SK-N-SH treated with all-trans-retinoic acid at 6 μM for 48 hours (cell line): ENCODE results near the gene ARHGAP26.

ENCODE experiments used
- ATAC-seq: fragments of 200-7000 bp; cut with Tn5 transposase; 3 replicates; pipeline ENCODE4 v1.9.1; 2020; ENCODE audit warnings: mild to moderate bottlenecking, moderate library complexity
- ARNTL ChIP-seq: fragments of 450-650 bp; formaldehyde crosslinking; IDR thresholded peaks from 2 replicates; pipeline ENCODE4 v1.5.0; 2020; ENCODE audit warnings: low read depth, mild to moderate bottlenecking, moderate library complexity, borderline replicate concordance
- BACH2 ChIP-seq: fragments of 250-450 bp; sonication (Bioruptor Pico); IDR thresholded peaks from 2 replicates; pipeline ENCODE4 v1.9.0; 2021; ENCODE audit warnings: mild to moderate bottlenecking, borderline replicate concordance
- CSDC2 ChIP-seq: fragments of 250-450 bp; sonication (Bioruptor Pico); IDR thresholded peaks from 2 replicates; pipeline ENCODE4 v1.5.0; 2020; ENCODE audit warnings: mild to moderate bottlenecking, moderate library complexity
- ESRRG ChIP-seq: fragments of 250-450 bp; sonication (Bioruptor Pico); IDR thresholded peaks from 2 replicates; pipeline ENCODE4 v1.6.1; 2021; ENCODE audit warnings: mild to moderate bottlenecking
- GLIS3 ChIP-seq: fragments of 250-450 bp; sonication (Bioruptor Pico); IDR thresholded peaks from 2 replicates; pipeline ENCODE4 v1.5.0; 2020; ENCODE audit warnings: mild to moderate bottlenecking, moderate library complexity
- ISL1 ChIP-seq: fragments of 250-450 bp; sonication (Bioruptor Pico); IDR thresholded peaks from 2 replicates; pipeline ENCODE4 v2.1.2; 2022; ENCODE audit warnings: mild to moderate bottlenecking, moderate library complexity
- OSR1 ChIP-seq: fragments of 250-450 bp; sonication (Bioruptor Pico); IDR thresholded peaks from 2 replicates; pipeline ENCODE4 v1.8.0; 2022; ENCODE audit warnings: moderate library complexity, mild to moderate bottlenecking, inconsistent platforms
- PPARA ChIP-seq: fragments of 250-450 bp; sonication (Bioruptor Pico); IDR thresholded peaks from 2 replicates; pipeline ENCODE4 v1.5.0; 2020; ENCODE audit warnings: mild to moderate bottlenecking, borderline replicate concordance
- RARB ChIP-seq: fragments of 250-450 bp; sonication (Bioruptor Pico); IDR thresholded peaks from 2 replicates; pipeline ENCODE4 v1.8.0; 2021; ENCODE audit warnings: mild to moderate bottlenecking, moderate library complexity
- SNAI2 ChIP-seq: fragments of 250-450 bp; sonication (Bioruptor Pico); IDR thresholded peaks from 2 replicates; pipeline ENCODE4 v1.5.0; 2020; ENCODE audit warnings: mild to moderate bottlenecking, moderate library complexity
- TCF4 ChIP-seq: fragments of 250-450 bp; sonication (Bioruptor Pico); IDR thresholded peaks from 2 replicates; pipeline ENCODE4 v1.8.0; 2021; ENCODE audit warnings: mild to moderate bottlenecking, moderate library complexity, borderline replicate concordance
- TOX ChIP-seq: fragments of 250-450 bp; sonication (Bioruptor Pico); IDR thresholded peaks from 2 replicates; pipeline ENCODE4 v1.8.0; 2021; ENCODE audit warnings: mild to moderate bottlenecking, moderate library complexity, borderline replicate concordance
- ZFP3 ChIP-seq: fragments of 250-450 bp; sonication (Bioruptor Pico); IDR thresholded peaks from 2 replicates; pipeline ENCODE4 v1.5.0; 2020; ENCODE audit warnings: mild to moderate bottlenecking, moderate library complexity
- ZFP30 ChIP-seq: fragments of 450-650 bp; formaldehyde crosslinking; IDR thresholded peaks from 2 replicates; pipeline ENCODE4 v1.5.0; 2022; ENCODE audit warnings: mild to moderate bottlenecking, moderate library complexity
- ZNF565 ChIP-seq: fragments of 450-650 bp; formaldehyde crosslinking; conservative IDR thresholded peaks from 2 replicates; pipeline ENCODE4 v1.5.0; 2020; ENCODE audit warnings: low read depth, mild to moderate bottlenecking, moderate library complexity
- ZNF70 ChIP-seq: fragments of 450-650 bp; formaldehyde crosslinking; IDR thresholded peaks from 2 replicates; pipeline ENCODE4 v1.5.0; 2020; ENCODE audit warnings: mild to moderate bottlenecking, moderate library complexity
- TF ChIP-seq, protein P1 (sequence below): fragments of 250-450 bp; sonication (Bioruptor Pico); IDR thresholded peaks from 2 replicates; pipeline ENCODE4 v1.5.1; 2020; ENCODE audit warnings: low read depth, mild to moderate bottlenecking, moderate library complexity
- TF ChIP-seq, protein P2 (sequence below): fragments of 250-450 bp; sonication (Bioruptor Pico); IDR thresholded peaks from 2 replicates; pipeline ENCODE4 v1.5.0; 2020; ENCODE audit warnings: mild to moderate bottlenecking, moderate library complexity
- TF ChIP-seq, protein P3 (sequence below): fragments of 250-450 bp; sonication (Bioruptor Pico); IDR thresholded peaks from 2 replicates; pipeline ENCODE4 v1.8.0; 2020; ENCODE audit warnings: mild to moderate bottlenecking, moderate library complexity, borderline replicate concordance
- TF ChIP-seq, protein P4 (sequence below): fragments of 250-450 bp; sonication (Bioruptor Pico); IDR thresholded peaks from 2 replicates; pipeline ENCODE4 v1.8.0; 2021; ENCODE audit warnings: low read depth, mild to moderate bottlenecking, moderate library complexity, borderline replicate concordance

The ARHGAP26 gene

DNA sequence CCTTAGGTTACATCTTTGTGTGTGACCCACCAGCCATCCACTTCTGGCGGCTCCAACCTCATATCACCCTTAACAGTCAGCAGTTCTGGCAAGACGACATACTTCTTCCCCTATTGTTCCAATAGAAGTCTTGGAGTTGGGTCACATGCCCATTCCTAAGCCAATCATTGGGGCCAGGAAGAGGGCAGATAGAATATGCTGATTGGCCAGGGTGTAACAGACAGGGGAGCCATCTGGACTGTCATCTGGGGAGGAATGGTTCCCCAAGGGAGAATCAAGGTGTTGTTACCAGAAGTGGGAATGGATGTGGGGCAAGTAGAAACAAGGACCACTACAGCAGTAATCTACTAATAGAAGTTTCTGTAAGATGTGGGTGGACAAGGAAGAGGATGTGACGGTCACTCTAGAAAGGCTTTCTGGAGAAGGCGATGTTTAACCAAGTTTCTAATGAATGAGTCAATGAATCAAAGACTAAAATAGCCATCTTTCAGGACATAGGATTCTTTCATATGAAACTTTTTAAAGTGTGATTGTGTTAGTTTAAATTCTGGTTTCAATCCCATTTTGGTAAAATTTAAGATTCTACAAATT, 200.4 kb downstream of the ARHGAP26 start:
- no peak for ATAC-seq
- TF ChIP-seq, protein P1, sequence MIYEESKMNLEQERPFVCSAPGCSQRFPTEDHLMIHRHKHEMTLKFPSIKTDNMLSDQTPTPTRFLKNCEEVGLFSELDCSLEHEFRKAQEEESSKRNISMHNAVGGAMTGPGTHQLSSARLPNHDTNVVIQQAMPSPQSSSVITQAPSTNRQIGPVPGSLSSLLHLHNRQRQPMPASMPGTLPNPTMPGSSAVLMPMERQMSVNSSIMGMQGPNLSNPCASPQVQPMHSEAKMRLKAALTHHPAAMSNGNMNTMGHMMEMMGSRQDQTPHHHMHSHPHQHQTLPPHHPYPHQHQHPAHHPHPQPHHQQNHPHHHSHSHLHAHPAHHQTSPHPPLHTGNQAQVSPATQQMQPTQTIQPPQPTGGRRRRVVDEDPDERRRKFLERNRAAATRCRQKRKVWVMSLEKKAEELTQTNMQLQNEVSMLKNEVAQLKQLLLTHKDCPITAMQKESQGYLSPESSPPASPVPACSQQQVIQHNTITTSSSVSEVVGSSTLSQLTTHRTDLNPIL (CRISPR knock-in tag) = no peak
- TF ChIP-seq BACH2 (no peak), PPARA (CRISPR knock-in tag) (no peak), SNAI2 (CRISPR knock-in tag) (no peak), GLIS3 (CRISPR knock-in tag) (no peak), OSR1 (no peak), ZFP3 (no peak), CSDC2 (CRISPR knock-in tag) (no peak), ZNF565 (no peak), ZNF70 (no peak), RARB (CRISPR knock-in tag) (no peak), ARNTL (no peak)
- TF ChIP-seq, protein P2, sequence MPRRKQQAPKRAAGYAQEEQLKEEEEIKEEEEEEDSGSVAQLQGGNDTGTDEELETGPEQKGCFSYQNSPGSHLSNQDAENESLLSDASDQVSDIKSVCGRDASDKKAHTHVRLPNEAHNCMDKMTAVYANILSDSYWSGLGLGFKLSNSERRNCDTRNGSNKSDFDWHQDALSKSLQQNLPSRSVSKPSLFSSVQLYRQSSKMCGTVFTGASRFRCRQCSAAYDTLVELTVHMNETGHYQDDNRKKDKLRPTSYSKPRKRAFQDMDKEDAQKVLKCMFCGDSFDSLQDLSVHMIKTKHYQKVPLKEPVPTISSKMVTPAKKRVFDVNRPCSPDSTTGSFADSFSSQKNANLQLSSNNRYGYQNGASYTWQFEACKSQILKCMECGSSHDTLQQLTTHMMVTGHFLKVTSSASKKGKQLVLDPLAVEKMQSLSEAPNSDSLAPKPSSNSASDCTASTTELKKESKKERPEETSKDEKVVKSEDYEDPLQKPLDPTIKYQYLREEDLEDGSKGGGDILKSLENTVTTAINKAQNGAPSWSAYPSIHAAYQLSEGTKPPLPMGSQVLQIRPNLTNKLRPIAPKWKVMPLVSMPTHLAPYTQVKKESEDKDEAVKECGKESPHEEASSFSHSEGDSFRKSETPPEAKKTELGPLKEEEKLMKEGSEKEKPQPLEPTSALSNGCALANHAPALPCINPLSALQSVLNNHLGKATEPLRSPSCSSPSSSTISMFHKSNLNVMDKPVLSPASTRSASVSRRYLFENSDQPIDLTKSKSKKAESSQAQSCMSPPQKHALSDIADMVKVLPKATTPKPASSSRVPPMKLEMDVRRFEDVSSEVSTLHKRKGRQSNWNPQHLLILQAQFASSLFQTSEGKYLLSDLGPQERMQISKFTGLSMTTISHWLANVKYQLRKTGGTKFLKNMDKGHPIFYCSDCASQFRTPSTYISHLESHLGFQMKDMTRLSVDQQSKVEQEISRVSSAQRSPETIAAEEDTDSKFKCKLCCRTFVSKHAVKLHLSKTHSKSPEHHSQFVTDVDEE (CRISPR knock-in tag) = no peak

DNA sequence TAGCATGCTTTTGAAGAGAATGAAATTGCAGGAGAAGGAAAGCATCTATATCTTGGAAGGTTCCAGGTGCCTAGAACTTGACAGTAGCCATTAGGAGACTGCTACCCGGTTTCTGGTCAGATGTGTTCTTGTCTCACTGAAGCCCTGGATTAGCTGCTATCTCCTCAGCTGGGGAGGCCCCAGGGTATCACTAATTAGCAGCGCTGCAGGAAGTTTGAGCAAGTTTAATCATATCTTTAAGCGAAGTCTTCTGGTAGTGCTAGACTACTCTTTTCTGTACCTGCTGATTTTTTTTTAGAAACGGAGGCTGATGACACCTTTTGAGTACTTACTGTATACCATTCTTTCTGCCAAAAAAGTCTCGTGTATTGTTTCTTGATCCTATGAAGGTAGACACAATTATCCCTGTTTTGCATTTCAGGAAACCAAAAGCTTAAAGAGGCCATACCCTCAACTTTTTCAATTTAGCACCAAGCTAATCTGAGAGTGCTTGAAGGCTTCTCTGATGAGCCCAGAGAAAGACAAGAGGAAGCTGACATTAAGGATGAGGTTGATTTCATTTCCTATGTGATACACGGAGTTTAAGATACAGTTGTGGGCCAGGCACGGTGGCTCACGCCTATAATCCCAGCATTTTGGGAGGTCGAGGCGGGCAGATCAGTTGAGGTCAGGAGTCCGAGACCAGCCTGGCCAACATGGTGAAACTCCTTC, 201.3 kb downstream of the ARHGAP26 start:
- ATAC-seq = no peak
- TF ChIP-seq, protein P2 (CRISPR knock-in tag) = no peak
- TF ChIP-seq ZFP30 (CRISPR knock-in tag) (no peak), PPARA (CRISPR knock-in tag) (no peak), TCF4 (CRISPR knock-in tag) (no peak), GLIS3 (CRISPR knock-in tag) (no peak), BACH2 (no peak), TOX (CRISPR knock-in tag) (no peak), ESRRG (CRISPR knock-in tag) (no peak), ZNF70 (no peak)
- TF ChIP-seq, protein P3, sequence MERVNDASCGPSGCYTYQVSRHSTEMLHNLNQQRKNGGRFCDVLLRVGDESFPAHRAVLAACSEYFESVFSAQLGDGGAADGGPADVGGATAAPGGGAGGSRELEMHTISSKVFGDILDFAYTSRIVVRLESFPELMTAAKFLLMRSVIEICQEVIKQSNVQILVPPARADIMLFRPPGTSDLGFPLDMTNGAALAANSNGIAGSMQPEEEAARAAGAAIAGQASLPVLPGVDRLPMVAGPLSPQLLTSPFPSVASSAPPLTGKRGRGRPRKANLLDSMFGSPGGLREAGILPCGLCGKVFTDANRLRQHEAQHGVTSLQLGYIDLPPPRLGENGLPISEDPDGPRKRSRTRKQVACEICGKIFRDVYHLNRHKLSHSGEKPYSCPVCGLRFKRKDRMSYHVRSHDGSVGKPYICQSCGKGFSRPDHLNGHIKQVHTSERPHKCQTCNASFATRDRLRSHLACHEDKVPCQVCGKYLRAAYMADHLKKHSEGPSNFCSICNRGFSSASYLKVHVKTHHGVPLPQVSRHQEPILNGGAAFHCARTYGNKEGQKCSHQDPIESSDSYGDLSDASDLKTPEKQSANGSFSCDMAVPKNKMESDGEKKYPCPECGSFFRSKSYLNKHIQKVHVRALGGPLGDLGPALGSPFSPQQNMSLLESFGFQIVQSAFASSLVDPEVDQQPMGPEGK (CRISPR knock-in tag) = no peak

DNA sequence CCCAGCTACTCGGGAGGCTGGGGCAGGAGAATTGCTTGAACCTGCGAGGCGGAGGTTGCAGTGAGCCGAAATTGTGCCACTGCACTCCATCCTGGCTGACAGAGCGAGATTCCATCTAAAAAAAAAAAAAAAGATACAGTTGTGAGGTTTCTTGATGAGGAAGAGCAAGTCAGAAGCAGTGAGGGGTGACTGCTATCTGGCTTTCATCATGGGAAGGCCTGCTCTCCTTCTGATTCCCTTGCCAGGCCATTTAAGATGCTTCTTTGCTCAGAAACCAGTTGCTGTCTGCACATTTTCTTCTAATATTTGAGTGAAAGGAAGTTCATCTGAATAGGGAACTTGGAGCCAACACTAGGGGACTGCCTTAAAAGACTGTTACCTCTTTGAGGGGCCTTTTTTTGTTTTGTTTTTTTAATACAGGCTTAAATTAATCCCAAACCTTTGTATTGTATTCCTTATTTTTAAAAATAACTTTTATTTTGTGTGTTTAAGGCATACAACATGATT, 201.9 kb downstream of the ARHGAP26 start:
- ATAC-seq = no peak; the same call in 2 of the 3 replicates
- TF ChIP-seq, protein P4, sequence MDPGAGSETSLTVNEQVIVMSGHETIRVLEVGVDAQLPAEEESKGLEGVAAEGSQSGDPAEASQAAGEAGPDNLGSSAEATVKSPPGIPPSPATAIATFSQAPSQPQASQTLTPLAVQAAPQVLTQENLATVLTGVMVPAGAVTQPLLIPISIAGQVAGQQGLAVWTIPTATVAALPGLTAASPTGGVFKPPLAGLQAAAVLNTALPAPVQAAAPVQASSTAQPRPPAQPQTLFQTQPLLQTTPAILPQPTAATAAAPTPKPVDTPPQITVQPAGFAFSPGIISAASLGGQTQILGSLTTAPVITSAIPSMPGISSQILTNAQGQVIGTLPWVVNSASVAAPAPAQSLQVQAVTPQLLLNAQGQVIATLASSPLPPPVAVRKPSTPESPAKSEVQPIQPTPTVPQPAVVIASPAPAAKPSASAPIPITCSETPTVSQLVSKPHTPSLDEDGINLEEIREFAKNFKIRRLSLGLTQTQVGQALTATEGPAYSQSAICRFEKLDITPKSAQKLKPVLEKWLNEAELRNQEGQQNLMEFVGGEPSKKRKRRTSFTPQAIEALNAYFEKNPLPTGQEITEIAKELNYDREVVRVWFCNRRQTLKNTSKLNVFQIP (CRISPR knock-in tag) = no peak
- TF ChIP-seq TCF4 (CRISPR knock-in tag) (no peak), ARNTL (no peak), BACH2 (no peak), CSDC2 (CRISPR knock-in tag) (no peak), ZNF70 (no peak), OSR1 (no peak), PPARA (CRISPR knock-in tag) (no peak), ZFP30 (CRISPR knock-in tag) (no peak), ISL1 (no peak), GLIS3 (CRISPR knock-in tag) (no peak), ESRRG (CRISPR knock-in tag) (no peak), ZFP3 (no peak)
- TF ChIP-seq, protein P1 (CRISPR knock-in tag) = no peak
- TF ChIP-seq, protein P2 (CRISPR knock-in tag) = no peak
